ENCODE results near the gene RFTN1. TPM values are rescaled to one million over a fixed set of nuclear protein-coding genes. Genes with fewer than 3 reads are reported as not detected.

The RFTN1 gene
- total RNA-seq, 4 donors from 2014 or later = 113 to 137 (median 122) TPM

DNA sequence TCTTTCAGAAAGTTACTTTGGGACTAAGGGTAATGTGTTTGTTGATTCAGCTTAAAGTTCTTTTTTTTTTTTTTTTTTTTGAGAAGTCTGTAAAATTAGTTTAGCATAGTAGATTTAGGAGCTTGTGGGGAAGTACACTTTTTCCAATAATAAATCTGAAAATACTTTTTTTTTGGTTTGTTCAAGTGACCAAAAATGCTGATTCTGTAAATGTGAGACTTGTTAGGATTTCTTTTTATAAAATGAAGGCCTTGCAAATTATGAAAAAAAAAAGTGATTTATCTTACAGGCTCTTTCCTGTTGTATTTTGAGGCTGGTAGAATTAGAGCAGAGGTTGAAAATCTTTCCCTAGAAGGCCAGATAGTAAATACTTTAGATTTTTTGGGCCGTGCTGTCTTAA lies 240.9 kb downstream of the RFTN1 start:
- no peaks in the 10 kb centered on the region for H3K27me3 ChIP-seq
- peaks cover 0 to 14% (median 0%) of the 10 kb centered on the region in 4 donors for H3K4me1 ChIP-seq
- no peak overlapping the region for H3K4me3 ChIP-seq
- H3K27ac ChIP-seq = no peak overlapping the region
- 76 to 84% methylated on average over 1 of the region's 1 CpG for WGBS, 2 donors
- no peak for DNase-seq (ENCODE audit: low spot score in 2 of 2)
- no peaks in the 10 kb centered on the region for H3K9me3 ChIP-seq
- TF ChIP-seq EP300 (IDR thresholded peaks at IDR 0.05) = no peak
- TF ChIP-seq, protein P1, sequence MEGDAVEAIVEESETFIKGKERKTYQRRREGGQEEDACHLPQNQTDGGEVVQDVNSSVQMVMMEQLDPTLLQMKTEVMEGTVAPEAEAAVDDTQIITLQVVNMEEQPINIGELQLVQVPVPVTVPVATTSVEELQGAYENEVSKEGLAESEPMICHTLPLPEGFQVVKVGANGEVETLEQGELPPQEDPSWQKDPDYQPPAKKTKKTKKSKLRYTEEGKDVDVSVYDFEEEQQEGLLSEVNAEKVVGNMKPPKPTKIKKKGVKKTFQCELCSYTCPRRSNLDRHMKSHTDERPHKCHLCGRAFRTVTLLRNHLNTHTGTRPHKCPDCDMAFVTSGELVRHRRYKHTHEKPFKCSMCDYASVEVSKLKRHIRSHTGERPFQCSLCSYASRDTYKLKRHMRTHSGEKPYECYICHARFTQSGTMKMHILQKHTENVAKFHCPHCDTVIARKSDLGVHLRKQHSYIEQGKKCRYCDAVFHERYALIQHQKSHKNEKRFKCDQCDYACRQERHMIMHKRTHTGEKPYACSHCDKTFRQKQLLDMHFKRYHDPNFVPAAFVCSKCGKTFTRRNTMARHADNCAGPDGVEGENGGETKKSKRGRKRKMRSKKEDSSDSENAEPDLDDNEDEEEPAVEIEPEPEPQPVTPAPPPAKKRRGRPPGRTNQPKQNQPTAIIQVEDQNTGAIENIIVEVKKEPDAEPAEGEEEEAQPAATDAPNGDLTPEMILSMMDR (IDR thresholded peaks at IDR 0.05) = no peak
- TF ChIP-seq POLR2A (IDR thresholded peaks at IDR 0.05) = no peak
- peaks cover 0 to 39% (median 0%) of the 10 kb centered on the region in 3 donors for H3K36me3 ChIP-seq

DNA sequence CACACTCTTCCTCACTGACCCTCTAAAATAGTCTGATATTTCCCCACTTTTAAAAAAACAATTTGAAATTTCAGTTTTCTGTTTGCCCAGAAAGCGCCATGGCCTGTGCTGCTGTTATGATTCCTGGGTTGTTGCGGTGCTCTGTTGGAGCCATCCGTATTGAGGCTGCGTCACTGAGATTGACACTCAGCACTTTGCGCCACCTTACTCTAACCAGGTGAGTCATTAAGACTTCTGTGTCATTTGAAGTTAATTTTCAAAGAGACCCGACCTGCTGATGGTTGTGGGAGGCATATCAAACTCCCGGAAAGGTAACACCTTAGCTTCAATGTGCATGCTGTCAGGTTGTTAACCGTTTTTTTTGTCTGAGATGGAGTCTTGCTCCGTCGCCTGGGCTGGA lies 242.6 kb downstream of the RFTN1 start:
- Histone ChIP-seq H3K4me3 (no peak overlapping the region), H3K36me3 (peaks cover 0 to 39% (median 0%) of the 10 kb centered on the region in 3 donors), H3K27me3 (no peaks in the 10 kb centered on the region), H3K4me1 (peaks cover 0 to 28% (median 7%) of the 10 kb centered on the region in 4 donors), H3K27ac (no peak overlapping the region), H3K9me3 (no peaks in the 10 kb centered on the region)
- 97% methylated on average over 10 of the region's 10 CpGs for WGBS, 2 donors
- TF ChIP-seq, protein P1 (IDR thresholded peaks at IDR 0.05) = no peak
- TF ChIP-seq POLR2A (IDR thresholded peaks at IDR 0.05) (no peak), EP300 (IDR thresholded peaks at IDR 0.05) (no peak)
- no peak for DNase-seq (ENCODE audit: low spot score in 2 of 2)

DNA sequence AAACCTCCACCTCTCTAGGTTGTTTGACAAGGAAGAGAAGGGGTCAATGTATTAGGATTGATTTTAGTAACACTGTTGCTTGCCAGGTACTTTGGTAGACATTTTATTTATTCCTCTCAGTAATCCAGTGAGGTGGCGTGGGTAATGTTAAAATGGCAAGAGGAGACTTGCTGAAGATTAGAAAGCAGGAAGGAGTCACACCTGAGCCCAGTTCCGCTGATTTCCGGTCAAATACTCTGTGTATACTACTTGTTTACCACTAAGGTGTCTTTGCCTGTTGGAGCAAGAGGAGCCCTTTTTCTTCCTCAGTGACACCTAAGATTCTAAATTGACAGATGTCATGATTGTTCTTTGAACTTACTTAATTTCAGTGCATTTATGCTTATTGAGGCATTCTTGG lies 246.8 kb downstream of the RFTN1 start:
- TF ChIP-seq EP300 (IDR thresholded peaks at IDR 0.05) (no peak), POLR2A (IDR thresholded peaks at IDR 0.05) (no peak)
- TF ChIP-seq, protein P1 (IDR thresholded peaks at IDR 0.05) = no peak
- Histone ChIP-seq H3K27me3 (no peaks in the 10 kb centered on the region), H3K4me3 (no peak overlapping the region), H3K9me3 (no peaks in the 10 kb centered on the region), H3K36me3 (peaks cover 0 to 19% (median 0%) of the 10 kb centered on the region in 3 donors), H3K4me1 (peaks cover 6 to 58% (median 21%) of the 10 kb centered on the region in 4 donors), H3K27ac (no peak overlapping the region)
- 84 to 88% methylated on average over 3 of the region's 3 CpGs for WGBS, 2 donors
- no peak for DNase-seq (ENCODE audit: low spot score in 2 of 2)

Other genes starting within 250 kb of the RFTN1 start
- gene DPH3, start 248.8 kb downstream of the RFTN1 start, total RNA-seq = 10 to 100 TPM; 11.4 to 20.5 (median 19.1) TPM
- 10 to 100 TPM; 11.4 to 14.9 (median 13.1) TPM for gene OXNAD1, start 248.5 kb downstream of the RFTN1 start, total RNA-seq
- gene DAZL, start 91.7 kb upstream of the RFTN1 start, total RNA-seq = not detected

Data from tibial nerve (tissue), 4 donors.